Measurements from ENCODE around the gene ANKRD34A. TPM values are rescaled to one million over a fixed set of nuclear protein-coding genes. Genes with fewer than 3 reads are reported as not detected.

The ANKRD34A gene
- total RNA-seq, 1 donor from 2014 or later, result 0.94 TPM

DNA sequence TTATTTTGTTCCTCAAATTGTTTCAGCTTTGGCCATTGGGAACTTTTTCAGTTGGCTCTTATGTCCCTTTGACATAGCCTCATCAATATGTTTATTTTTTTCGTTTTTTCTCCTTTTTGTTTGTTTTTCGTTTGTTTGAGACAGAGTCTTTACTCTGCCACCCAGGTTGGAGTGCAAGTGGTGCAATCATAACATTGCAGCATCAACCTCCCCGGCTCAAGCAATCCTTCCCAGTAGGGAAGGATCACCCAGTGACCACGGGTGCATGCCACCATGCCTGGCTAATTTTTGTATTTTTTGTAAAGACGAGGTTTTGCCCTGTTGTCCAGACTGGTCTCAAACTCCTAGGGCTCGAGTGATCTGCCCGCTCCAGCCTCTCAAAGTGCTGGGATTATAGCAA lies 8.2 kb upstream of the ANKRD34A start:
- Mint-ChIP-seq H3K36me3 (no peaks in the 10 kb centered on the region), H3K9me3 (no peaks in the 10 kb centered on the region), H3K4me1 (ENCODE audit: unreplicated experiment) (no peaks in the 10 kb centered on the region), H3K27ac (no peak overlapping the region), H3K4me3 (no peak overlapping the region), H3K27me3 (no peaks in the 10 kb centered on the region)
- TF ChIP-seq, protein P1, sequence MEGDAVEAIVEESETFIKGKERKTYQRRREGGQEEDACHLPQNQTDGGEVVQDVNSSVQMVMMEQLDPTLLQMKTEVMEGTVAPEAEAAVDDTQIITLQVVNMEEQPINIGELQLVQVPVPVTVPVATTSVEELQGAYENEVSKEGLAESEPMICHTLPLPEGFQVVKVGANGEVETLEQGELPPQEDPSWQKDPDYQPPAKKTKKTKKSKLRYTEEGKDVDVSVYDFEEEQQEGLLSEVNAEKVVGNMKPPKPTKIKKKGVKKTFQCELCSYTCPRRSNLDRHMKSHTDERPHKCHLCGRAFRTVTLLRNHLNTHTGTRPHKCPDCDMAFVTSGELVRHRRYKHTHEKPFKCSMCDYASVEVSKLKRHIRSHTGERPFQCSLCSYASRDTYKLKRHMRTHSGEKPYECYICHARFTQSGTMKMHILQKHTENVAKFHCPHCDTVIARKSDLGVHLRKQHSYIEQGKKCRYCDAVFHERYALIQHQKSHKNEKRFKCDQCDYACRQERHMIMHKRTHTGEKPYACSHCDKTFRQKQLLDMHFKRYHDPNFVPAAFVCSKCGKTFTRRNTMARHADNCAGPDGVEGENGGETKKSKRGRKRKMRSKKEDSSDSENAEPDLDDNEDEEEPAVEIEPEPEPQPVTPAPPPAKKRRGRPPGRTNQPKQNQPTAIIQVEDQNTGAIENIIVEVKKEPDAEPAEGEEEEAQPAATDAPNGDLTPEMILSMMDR (conservative IDR thresholded peaks at IDR 0.05), result no peak
- no peak for DNase-seq (ENCODE audit: extremely low spot score, unreplicated experiment)

DNA sequence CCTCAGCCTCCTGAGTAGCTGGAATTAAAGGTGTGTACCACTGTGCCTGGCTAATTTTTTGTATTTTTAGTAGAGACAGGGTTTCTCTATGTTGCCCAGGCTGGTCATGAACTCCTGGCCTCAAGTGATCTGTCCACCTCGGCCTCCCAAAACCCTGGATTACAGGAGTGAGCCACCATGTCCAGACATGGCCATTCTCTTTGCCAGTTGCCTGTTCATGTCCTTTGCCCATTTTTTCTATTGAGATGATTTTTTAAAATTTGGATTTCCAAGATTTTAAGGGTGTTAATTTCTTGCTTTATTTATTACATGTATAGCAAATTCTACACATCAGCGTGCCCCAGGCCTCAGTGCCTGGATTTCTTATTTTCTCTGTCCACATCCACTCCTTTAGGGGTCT lies 2.9 kb upstream of the ANKRD34A start:
- peaks cover 17% of the 10 kb centered on the region for H3K4me1 Mint-ChIP-seq (ENCODE audit: unreplicated experiment)
- DNase-seq (ENCODE audit: extremely low spot score, unreplicated experiment), result no peak
- TF ChIP-seq, protein P1 (conservative IDR thresholded peaks at IDR 0.05), result no peak
- H3K36me3 Mint-ChIP-seq, result no peaks in the 10 kb centered on the region
- no peak overlapping the region for H3K27ac Mint-ChIP-seq
- no peaks in the 10 kb centered on the region for H3K9me3 Mint-ChIP-seq
- H3K4me3 Mint-ChIP-seq, result no peak overlapping the region
- peaks cover 17% of the 10 kb centered on the region for H3K27me3 Mint-ChIP-seq

DNA sequence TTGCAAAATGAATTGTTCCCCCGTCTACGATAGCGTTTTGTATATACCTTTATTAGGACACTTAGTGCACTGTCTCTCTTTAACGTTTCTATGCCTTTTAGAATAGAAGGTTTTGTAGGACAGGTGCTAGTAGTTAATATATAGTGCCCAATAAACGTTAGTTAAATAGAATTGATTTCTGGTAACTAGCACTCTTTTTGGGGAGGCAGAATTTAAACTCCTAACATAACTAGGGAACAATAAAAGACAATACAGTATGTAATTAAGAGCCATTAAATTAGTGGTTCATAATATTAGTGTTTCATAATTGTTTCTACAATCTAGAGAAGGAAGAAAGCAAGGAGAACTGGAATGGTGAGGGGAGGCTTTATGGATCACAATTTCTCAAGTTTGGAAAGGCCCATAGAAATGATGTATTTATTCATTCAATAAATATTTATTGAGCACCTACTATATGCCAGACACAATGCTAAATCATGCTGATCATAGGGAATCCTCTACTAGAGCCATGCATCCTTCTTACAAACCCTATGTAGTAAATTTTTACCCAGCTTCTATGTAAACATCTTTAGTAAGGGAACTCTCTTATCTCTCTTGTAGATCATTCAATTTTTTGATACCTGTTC lies 857 bp upstream of the ANKRD34A start:
- no peaks in the 10 kb centered on the region for H3K36me3 Mint-ChIP-seq
- TF ChIP-seq, protein P1 (conservative IDR thresholded peaks at IDR 0.05), result no peak
- no peak for DNase-seq (ENCODE audit: extremely low spot score, unreplicated experiment)
- peaks cover 21% of the 10 kb centered on the region for H3K4me1 Mint-ChIP-seq (ENCODE audit: unreplicated experiment)
- peak overlapping the region; percentile 97 for H3K4me3 Mint-ChIP-seq
- H3K27me3 Mint-ChIP-seq, result peaks cover 36% of the 10 kb centered on the region
- H3K9me3 Mint-ChIP-seq, result no peaks in the 10 kb centered on the region
- peak overlapping the region; percentile 85 for H3K27ac Mint-ChIP-seq

DNA sequence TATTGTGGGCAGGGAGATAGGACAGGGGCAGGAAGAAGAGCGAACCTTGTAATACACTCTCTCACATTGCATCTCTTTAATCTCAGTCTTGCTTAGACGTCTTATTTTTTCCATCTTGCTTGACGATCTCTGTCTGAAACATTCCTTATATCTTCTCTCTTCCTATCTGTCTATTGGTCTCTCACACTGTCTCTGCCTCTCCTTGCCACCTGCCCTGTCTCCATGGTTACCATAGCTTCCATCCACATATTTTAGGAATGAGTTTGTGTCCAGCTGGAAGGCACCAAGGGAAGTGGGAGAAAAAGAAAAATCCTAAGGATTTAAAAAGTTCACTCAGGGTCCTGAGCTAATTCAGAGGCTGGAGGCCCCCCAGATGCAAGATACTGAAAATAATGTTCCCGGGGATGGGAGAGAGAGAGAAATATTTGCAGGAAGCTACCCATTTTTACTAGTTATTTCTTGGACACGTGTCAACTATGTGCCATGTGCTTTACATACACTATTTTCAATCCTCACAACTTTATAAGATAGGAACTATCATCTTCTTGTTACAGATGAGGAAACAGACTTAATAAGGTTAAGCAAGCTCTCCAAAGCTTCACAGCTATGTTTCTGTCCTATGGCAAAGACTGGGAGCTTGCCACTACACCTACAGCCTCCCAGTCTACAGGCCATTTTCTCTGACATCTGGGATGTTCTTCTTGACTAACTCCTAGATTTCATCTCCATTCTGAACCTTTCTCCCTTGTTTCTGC lies 933 bp downstream of the ANKRD34A start:
- no peak for DNase-seq (ENCODE audit: extremely low spot score, unreplicated experiment)
- H3K9me3 Mint-ChIP-seq, result no peaks in the 10 kb centered on the region
- H3K27me3 Mint-ChIP-seq, result peaks cover 53% of the 10 kb centered on the region
- no peaks in the 10 kb centered on the region for H3K36me3 Mint-ChIP-seq
- peaks cover 33% of the 10 kb centered on the region for H3K4me1 Mint-ChIP-seq (ENCODE audit: unreplicated experiment)
- TF ChIP-seq, protein P1 (conservative IDR thresholded peaks at IDR 0.05), result no peak
- H3K27ac Mint-ChIP-seq, result peak overlapping the region; percentile 85
- H3K4me3 Mint-ChIP-seq, result peak overlapping the region; percentile 97

DNA sequence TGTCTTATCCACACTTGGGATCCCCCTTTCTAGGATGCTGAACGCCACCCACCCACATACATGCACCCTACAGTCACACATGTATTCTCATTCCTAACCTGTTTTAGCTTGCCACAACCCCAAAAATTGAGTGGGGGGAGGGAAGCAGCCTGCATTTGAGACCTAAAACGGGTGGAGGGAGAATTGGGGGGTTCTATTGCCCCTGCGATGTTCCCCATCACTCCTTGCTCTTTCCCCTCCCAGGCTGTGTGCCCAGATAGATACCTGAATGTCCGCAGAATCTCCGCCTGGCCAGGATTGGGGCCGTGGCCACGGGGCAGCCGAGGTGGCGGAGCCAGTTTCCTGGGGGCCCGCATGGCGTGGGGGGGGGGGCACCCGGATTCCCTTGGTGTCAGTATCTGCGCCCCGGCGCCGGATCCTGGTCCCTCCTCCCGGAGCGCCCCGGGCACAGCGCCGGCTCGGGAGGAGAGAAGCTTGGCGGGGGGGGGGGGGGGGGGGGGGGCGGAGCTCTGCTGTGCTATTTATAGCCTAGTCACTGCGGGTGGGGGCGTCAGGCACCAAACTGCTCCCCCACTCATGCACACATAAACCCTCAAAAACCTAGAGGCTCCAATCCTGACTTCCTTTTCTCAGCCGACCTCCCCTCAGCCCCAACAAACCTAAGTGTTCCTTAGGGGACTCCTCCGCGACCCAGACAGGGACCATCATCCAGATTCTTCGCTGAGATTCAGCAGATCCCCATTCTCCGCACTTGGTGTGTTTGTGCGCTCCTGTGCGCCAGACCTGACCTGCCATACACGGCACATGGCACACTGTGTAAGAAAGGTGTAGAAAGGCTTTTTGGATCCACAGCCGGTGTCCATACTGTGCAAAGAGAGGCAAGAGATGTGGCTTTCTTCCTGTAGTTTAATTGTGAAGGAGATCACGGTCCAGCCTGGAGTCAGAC lies 1.9 kb downstream of the ANKRD34A start:
- Mint-ChIP-seq H3K9me3 (no peaks in the 10 kb centered on the region), H3K36me3 (no peaks in the 10 kb centered on the region), H3K4me1 (ENCODE audit: unreplicated experiment) (peaks cover 39% of the 10 kb centered on the region), H3K4me3 (peak overlapping the region; percentile 92), H3K27ac (peak overlapping the region; percentile 70), H3K27me3 (peaks cover 60% of the 10 kb centered on the region)
- DNase-seq (ENCODE audit: extremely low spot score, unreplicated experiment), result no peak
- TF ChIP-seq, protein P1 (conservative IDR thresholded peaks at IDR 0.05), result no peak
